NT2/D1 (cell line): ENCODE results near the gene USP11.
"Not testable (repeated sequence)": the region's sequence is repeated elsewhere in the genome, so short reads cannot be mapped to it uniquely, and the experiment has no call there.

Source experiments
- DNase-seq: peaks from one replicate; pipeline ENCODE4 v3.0.0-alpha.2; 2011; ENCODE audit warnings: low read depth, low spot score
- H3K27me3 ChIP-seq: 2 replicates; pipeline ENCODE4 v1.6.0; 2011; ENCODE audit warnings: mild to moderate bottlenecking; ENCODE audit not compliant: insufficient read length, insufficient read depth
- H3K36me3 ChIP-seq: 2 replicates; pipeline ENCODE4 v1.6.1; 2011; ENCODE audit warnings: mild to moderate bottlenecking, low read length, mixed read lengths; ENCODE audit not compliant: insufficient read depth, insufficient read length
- H3K4me1 ChIP-seq: 2 replicates; pipeline ENCODE4 v1.5.1; 2011; ENCODE audit not compliant: insufficient read depth, insufficient read length
- H3K4me3 ChIP-seq: 2 replicates; pipeline ENCODE4 v1.5.1; 2011; ENCODE audit warnings: low read depth; ENCODE audit not compliant: insufficient read length
- H3K9ac ChIP-seq: 2 replicates; pipeline ENCODE4 v1.6.0; 2011; ENCODE audit warnings: low read depth; ENCODE audit not compliant: insufficient read length
- H3K9me3 ChIP-seq: 2 replicates; pipeline ENCODE4 v1.5.1; 2011; ENCODE audit warnings: mild to moderate bottlenecking, low read length; ENCODE audit not compliant: insufficient read depth
- SUZ12 ChIP-seq: IDR thresholded peaks from 2 replicates; pipeline ENCODE4 v1.6.1; 2011; ENCODE audit not compliant: insufficient read length, insufficient read depth; ENCODE audit errors: extremely low read depth
- YY1 ChIP-seq: IDR thresholded peaks from 2 replicates; pipeline ENCODE4 v1.6.1; 2011; ENCODE audit not compliant: insufficient read length, insufficient read depth
- ZNF274 ChIP-seq: IDR thresholded peaks from 2 replicates; pipeline ENCODE4 v1.6.1; 2011; ENCODE audit warnings: mild to moderate bottlenecking, low read depth, low read length

The USP11 gene

GRCh38 chrX:47242321-47242720, 9.5 kb downstream of the USP11 start:
- peaks cover 77% of the 10 kb centered on the region for H3K36me3 ChIP-seq
- TF ChIP-seq YY1 (no peak), SUZ12 (no peak), ZNF274 (no peak)
- H3K9ac ChIP-seq, result no peak overlapping the region
- DNase-seq, result no peak
- H3K4me3 ChIP-seq, result no peak overlapping the region
- no peaks in the 10 kb centered on the region for H3K4me1 ChIP-seq
- no peaks in the 10 kb centered on the region for H3K9me3 ChIP-seq
- H3K27me3 ChIP-seq, result no peaks in the 10 kb centered on the region

- no peaks in the 10 kb centered on the region for H3K4me1 ChIP-seq
- no peaks in the 10 kb centered on the region for H3K27me3 ChIP-seq
- no peak for DNase-seq
- H3K4me3 ChIP-seq, result no peak overlapping the region
- H3K9ac ChIP-seq, result no peak overlapping the region
- H3K36me3 ChIP-seq, result peaks cover 86% of the 10 kb centered on the region
- H3K9me3 ChIP-seq, result no peaks in the 10 kb centered on the region
- TF ChIP-seq YY1 (no peak), ZNF274 (no peak), SUZ12 (no peak)
Observed at GRCh38 chrX:47243351-47243750, 10.5 kb downstream of the USP11 start.

- Histone ChIP-seq H3K4me3 (no peak overlapping the region), H3K36me3 (peaks cover 89% of the 10 kb centered on the region), H3K27me3 (no peaks in the 10 kb centered on the region)
Observed at GRCh38 chrX:47244676-47245075, 11.9 kb downstream of the USP11 start.

GRCh38 chrX:47245156-47245555, 12.3 kb downstream of the USP11 start:
- H3K36me3 ChIP-seq, result peaks cover 85% of the 10 kb centered on the region
- TF ChIP-seq ZNF274, result no peak
- TF ChIP-seq YY1, result no peak
- TF ChIP-seq SUZ12, result no peak
- H3K9ac ChIP-seq, result no peak overlapping the region
- H3K9me3 ChIP-seq, result no peaks in the 10 kb centered on the region
- no peaks in the 10 kb centered on the region for H3K4me1 ChIP-seq
- no peak for DNase-seq
- no peak overlapping the region for H3K4me3 ChIP-seq
- H3K27me3 ChIP-seq, result no peaks in the 10 kb centered on the region

More at GRCh38 chrX:47244676-47245075, 11.9 kb downstream of the USP11 start:
- no peaks in the 10 kb centered on the region for H3K9me3 ChIP-seq
- H3K9ac ChIP-seq, result no peak overlapping the region
- DNase-seq, result no peak
- TF ChIP-seq SUZ12, result no peak
- TF ChIP-seq ZNF274, result no peak
- TF ChIP-seq YY1, result no peak
- no peaks in the 10 kb centered on the region for H3K4me1 ChIP-seq

- Histone ChIP-seq H3K4me1 (no peaks in the 10 kb centered on the region), H3K9ac (no peak overlapping the region), H3K36me3 (peaks cover 62% of the 10 kb centered on the region), H3K9me3 (no peaks in the 10 kb centered on the region), H3K27me3 (no peaks in the 10 kb centered on the region), H3K4me3 (no peak overlapping the region)
- TF ChIP-seq SUZ12, result no peak
- TF ChIP-seq ZNF274, result no peak
- no peak for TF ChIP-seq YY1
- no peak for DNase-seq
Observed at GRCh38 chrX:47247206-47247998, 14.6 kb downstream of the USP11 start.

GRCh38 chrX:47247999-47248320, 15.2 kb downstream of the USP11 start:
- DNase-seq, result no peak
- Histone ChIP-seq H3K9me3 (no peaks in the 10 kb centered on the region), H3K9ac (no peak overlapping the region), H3K27me3 (no peaks in the 10 kb centered on the region), H3K36me3 (peaks cover 58% of the 10 kb centered on the region), H3K4me3 (no peak overlapping the region), H3K4me1 (no peaks in the 10 kb centered on the region)
- no peak for TF ChIP-seq YY1
- TF ChIP-seq ZNF274, result no peak
- TF ChIP-seq SUZ12, result no peak

GRCh38 chrX:47248576-47248975, 15.8 kb downstream of the USP11 start:
- Histone ChIP-seq H3K9me3 (no peaks in the 10 kb centered on the region), H3K4me1 (no peaks in the 10 kb centered on the region), H3K4me3 (no peak overlapping the region), H3K9ac (no peak overlapping the region), H3K36me3 (peaks cover 54% of the 10 kb centered on the region), H3K27me3 (no peaks in the 10 kb centered on the region)
- no peak for DNase-seq
- TF ChIP-seq ZNF274 (no peak), YY1 (no peak)

- H3K4me1 ChIP-seq, result no peaks in the 10 kb centered on the region
- H3K36me3 ChIP-seq, result peaks cover 41% of the 10 kb centered on the region
- no peaks in the 10 kb centered on the region for H3K9me3 ChIP-seq
- DNase-seq, result no peak
- TF ChIP-seq YY1 (no peak), SUZ12 (no peak), ZNF274 (no peak)
- H3K4me3 ChIP-seq, result no peak overlapping the region
- no peaks in the 10 kb centered on the region for H3K27me3 ChIP-seq
- H3K9ac ChIP-seq, result no peak overlapping the region
Observed at GRCh38 chrX:47250017-47250347, 17.2 kb downstream of the USP11 start.

- not testable (repeated sequence) for H3K9me3 ChIP-seq, H3K4me1 ChIP-seq, DNase-seq, H3K4me3 ChIP-seq, H3K9ac ChIP-seq, H3K36me3 ChIP-seq, H3K27me3 ChIP-seq
Observed at GRCh38 chrX:47257620-47258019, 24.8 kb downstream of the USP11 start.
